H1 (cell line): ENCODE data around the gene PXMP4. TPM values are rescaled to one million over a fixed set of nuclear protein-coding genes. Genes with fewer than 3 reads are reported as not detected.

Experiments used
- CTCF ChIA-PET: fragments of 300-600 bp; sonication (Branson Sonifier 250); formaldehyde crosslinking; loops from one replicate; lab custom pipeline; 2021; ENCODE audit not compliant: partially characterized antibody; lab: Charles Lee
- POLR2A ChIA-PET: fragments of 300-600 bp; sonication (Branson Sonifier 250); formaldehyde crosslinking; loops from one replicate; lab custom pipeline; 2021; ENCODE audit warnings: inconsistent platforms; ENCODE audit not compliant: partially characterized antibody; lab: Charles Lee
- DNase-seq, 2 experiments: peaks; one replicate each; pipeline versions ENCODE4 v3.0.0 to v3.0.0-alpha.2; 2010 to 2022; ENCODE audit warnings: low spot score in 2 of 2, low read depth in 1 of 2, mixed read lengths in 1 of 2
- FAIRE-seq: peaks from 2 replicates; lab custom pipeline; 2011; peaks lifted over from hg19 to GRCh38; lab: Jason Lieb, UNC
- H2AFZ ChIP-seq: 2 replicates; pipeline ENCODE4 v1.8.1; 2012; ENCODE audit warnings: low read length, inconsistent platforms
- H2AK5ac ChIP-seq: 2 replicates; pipeline ENCODE4 v1.6.1; 2013; ENCODE audit warnings: low read depth, low read length
- H2BK120ac ChIP-seq: replicated peaks from 2 replicates; pipeline ENCODE3; 2013; ENCODE audit warnings: low read depth, low read length, inconsistent platforms
- H2BK12ac ChIP-seq: 2 replicates; pipeline ENCODE4 v1.6.1; 2013; ENCODE audit warnings: low read depth, low read length
- H2BK15ac ChIP-seq: 2 replicates; pipeline ENCODE4 v1.6.1; 2013; ENCODE audit warnings: low read length
- H2BK20ac ChIP-seq: 2 replicates; pipeline ENCODE4 v1.6.1; 2013; ENCODE audit warnings: low read length
- H2BK5ac ChIP-seq: 2 replicates; pipeline ENCODE4 v1.6.1; 2013; ENCODE audit warnings: low read depth, low read length
- H3K14ac ChIP-seq: 2 replicates; pipeline ENCODE4 v1.6.1; 2013; ENCODE audit warnings: inconsistent platforms; ENCODE audit not compliant: insufficient read length
- H3K18ac ChIP-seq: 2 replicates; pipeline ENCODE4 v1.6.1; 2013; ENCODE audit warnings: low read length; ENCODE audit errors: extremely low read depth
- H3K23ac ChIP-seq: 2 replicates; pipeline ENCODE4 v1.6.1; 2013; ENCODE audit warnings: inconsistent platforms; ENCODE audit not compliant: insufficient read length
- H3K23me2 ChIP-seq: 2 replicates; pipeline ENCODE4 v1.6.1; 2013; ENCODE audit warnings: low read depth, low read length
- H3K27ac ChIP-seq: 2 replicates; pipeline ENCODE4 v1.6.1; 2011; ENCODE audit warnings: low read depth, low read length, inconsistent platforms
- H3K27me3 ChIP-seq, 4 experiments: replicated peaks in 1 of 4; 1 replicate in 1 of 4; 2 replicates in 3 of 4; pipeline versions ENCODE4 v1.6.1 to v1.8.1; 2011 to 2013; ENCODE audit warnings: low read length in 3 of 4, mild to moderate bottlenecking in 3 of 4, inconsistent platforms in 2 of 4, mixed read lengths in 2 of 4, moderate library complexity in 1 of 4; ENCODE audit not compliant: control insufficient read depth in 3 of 4, insufficient read depth in 3 of 4; ENCODE audit errors: extremely low read depth in 1 of 4
- H3K36me3 ChIP-seq, 4 experiments: 2 replicates each; pipeline versions ENCODE4 v1.6.1 to v1.8.1; 2011 to 2013; ENCODE audit warnings: mild to moderate bottlenecking in 4 of 4, low read length in 3 of 4, moderate library complexity in 2 of 4, control low read depth in 1 of 4, inconsistent platforms in 1 of 4; ENCODE audit not compliant: insufficient read depth in 4 of 4, control insufficient read depth in 2 of 4
- H3K4ac ChIP-seq: replicated peaks from 2 replicates; pipeline ENCODE3; 2013; ENCODE audit warnings: low read length, low read depth, mixed read lengths, inconsistent platforms; ENCODE audit not compliant: insufficient read length
- H3K4me1 ChIP-seq, 4 experiments: replicated peaks in 1 of 4; 1 replicate in 1 of 4; 2 replicates in 3 of 4; pipeline versions ENCODE4 v1.6.1 to v1.8.1; 2011 to 2013; ENCODE audit warnings: low read length in 3 of 4, inconsistent platforms in 2 of 4, mixed read lengths in 1 of 4; ENCODE audit not compliant: insufficient read depth in 4 of 4, control insufficient read depth in 3 of 4
- H3K4me2 ChIP-seq, 2 experiments: 2 replicates each; pipeline versions ENCODE4 v1.6.1 to v1.8.1; 2011 to 2013; ENCODE audit warnings: low read depth in 2 of 2, low read length in 2 of 2, control low read depth in 1 of 2, inconsistent platforms in 1 of 2, mild to moderate bottlenecking in 1 of 2; ENCODE audit not compliant: insufficient read depth in 1 of 2
- H3K4me3 ChIP-seq, 4 experiments: fragments of 200-600, 300-600 bp in 1 of 4; sonication (generic), shearing (Covaris generic), sonication (Bioruptor Twin) in 1 of 4; 2 replicates each; pipeline versions ENCODE4 v1.5.1 to v1.8.1; 2011 to 2016; ENCODE audit warnings: low read length in 4 of 4, low read depth in 3 of 4, control low read depth in 2 of 4, inconsistent platforms in 2 of 4, mild to moderate bottlenecking in 2 of 4, mixed read lengths in 1 of 4, moderate library complexity in 1 of 4; ENCODE audit not compliant: insufficient read depth in 2 of 4; ENCODE audit errors: extremely low read depth in 1 of 4
- H3K56ac ChIP-seq: replicated peaks from 2 replicates; pipeline ENCODE3; 2013; ENCODE audit warnings: low read depth, mild to moderate bottlenecking, mixed read lengths, low read length, inconsistent platforms; ENCODE audit not compliant: insufficient read length
- H3K79me1 ChIP-seq: 2 replicates; pipeline ENCODE4 v1.6.1; 2013; ENCODE audit warnings: low read depth, low read length, control low read depth
- H3K79me2 ChIP-seq, 2 experiments: 2 replicates each; pipeline versions ENCODE4 v1.6.1 to v1.8.1; 2012 to 2013; ENCODE audit warnings: low read length in 2 of 2, mild to moderate bottlenecking in 2 of 2, inconsistent platforms in 1 of 2; ENCODE audit not compliant: insufficient read depth in 2 of 2, control insufficient read depth in 1 of 2
- H3K9ac ChIP-seq, 4 experiments: replicated peaks in 1 of 4; 1 replicate in 1 of 4; 2 replicates in 3 of 4; pipeline versions ENCODE4 v1.6.1 to v1.8.1; 2011 to 2013; ENCODE audit warnings: low read depth in 3 of 4, low read length in 3 of 4, control low read depth in 2 of 4, mild to moderate bottlenecking in 2 of 4, moderate library complexity in 2 of 4, inconsistent platforms in 1 of 4; ENCODE audit errors: extremely low read depth in 1 of 4
- H3K9me3 ChIP-seq, 2 experiments: 2 replicates each; pipeline versions ENCODE4 v1.6.1 to v1.8.1; 2012 to 2013; ENCODE audit warnings: mild to moderate bottlenecking in 2 of 2, moderate library complexity in 2 of 2, control low read depth in 1 of 2, inconsistent platforms in 1 of 2, low read depth in 1 of 2, low read length in 1 of 2, mixed read lengths in 1 of 2; ENCODE audit not compliant: insufficient read depth in 2 of 2
- H4K20me1 ChIP-seq, 2 experiments: replicated peaks in 1 of 2; 2 replicates each; pipeline versions ENCODE3 to v1.8.1; 2011 to 2013; ENCODE audit warnings: inconsistent platforms in 2 of 2, low read length in 2 of 2, mild to moderate bottlenecking in 1 of 2; ENCODE audit not compliant: insufficient read depth in 2 of 2, control insufficient read depth in 1 of 2
- H4K5ac ChIP-seq: 2 replicates; pipeline ENCODE4 v1.6.1; 2013; ENCODE audit warnings: low read length, low read depth, mixed read lengths, inconsistent platforms; ENCODE audit not compliant: insufficient read length
- H4K8ac ChIP-seq: 2 replicates; pipeline ENCODE4 v1.8.0; 2013; ENCODE audit warnings: mild to moderate bottlenecking, moderate library complexity, low read length, inconsistent platforms; ENCODE audit not compliant: insufficient read depth; ENCODE audit errors: extremely low read depth
- H4K91ac ChIP-seq: replicated peaks from 2 replicates; pipeline ENCODE3; 2013; ENCODE audit warnings: low read length, mixed read lengths, inconsistent platforms; ENCODE audit not compliant: insufficient read length
- ATF2 ChIP-seq: IDR thresholded peaks from 2 replicates; pipeline ENCODE4 v1.6.1; 2012; ENCODE audit warnings: low read length, inconsistent platforms
- BACH1 ChIP-seq: IDR thresholded peaks from 2 replicates; pipeline ENCODE4 v1.6.1; 2012; ENCODE audit warnings: low read length, improper control_type of control experiment
- CEBPB ChIP-seq: IDR thresholded peaks from 2 replicates; pipeline ENCODE4 v1.6.1; 2012; ENCODE audit warnings: low read depth, low read length
- CREB1 ChIP-seq: IDR thresholded peaks from 2 replicates; pipeline ENCODE4 v1.6.1; 2012; ENCODE audit warnings: inconsistent platforms
- EZH2 ChIP-seq: fragments of 200-600 bp; sonication (generic); IDR thresholded peaks from 2 replicates; pipeline ENCODE4 v1.7.1; 2012; ENCODE audit warnings: low read depth, mild to moderate bottlenecking, moderate library complexity, low read length, inconsistent platforms; ENCODE audit not compliant: severe bottlenecking
- NANOG ChIP-seq: IDR thresholded peaks from 2 replicates; pipeline ENCODE4 v1.6.1; 2011; ENCODE audit warnings: low read length, low read depth, mild to moderate bottlenecking, inconsistent platforms; ENCODE audit not compliant: insufficient read depth, poor library complexity, severe bottlenecking
- SP2 ChIP-seq: IDR thresholded peaks from 2 replicates; pipeline ENCODE4 v1.6.1; 2012; ENCODE audit warnings: mild to moderate bottlenecking, low read length, inconsistent platforms
- WGBS, 2 experiments: shearing (Covaris generic) in 1 of 2; methylation state at CpG; one replicate each; pipeline versions ENCODE4 v1.1.6 to v1.1.7; 2013 to 2015; ENCODE audit warnings: low lambda C conversion rate in 2 of 2, mixed read lengths in 2 of 2, inconsistent platforms in 1 of 2, low coverage in 1 of 2, missing lambda C conversion rate in 1 of 2; ENCODE audit not compliant: insufficient replicate concordance in 2 of 2, insufficient coverage in 1 of 2, insufficient read length in 1 of 2; ENCODE audit errors: extremely low coverage in 1 of 2, missing lambda C conversion rate in 1 of 2; 5-methylcytosine and 5-hydroxymethylcytosine counted together
- polyA plus RNA-seq, 7 experiments: library from polyadenylated mRNA; depleted of rRNA in 3 of 7; stranded (reverse) in 5 of 7; unstranded in 2 of 7; fragments of >200 nt in 5 of 7; fragments of 200-250 nt in 2 of 7; gene quantifications; 1 replicate in 5 of 7; 2 replicates in 1 of 7; 4 replicates in 1 of 7; pipeline versions ENCODE4 v1.2.1 to v1.2.3, GENCODE V29; 2011 to 2013; ENCODE audit warnings: missing spikeins in 2 of 7, mixed read lengths in 2 of 7
- total RNA-seq: library from RNA; stranded (reverse); fragmentation: NEBNext Ultra II Directional; extraction: Animal tissue kit (Norgen Biotek cat#: 25700); gene quantifications from 2 replicates; pipeline ENCODE4 v1.2.1, GENCODE V29; 2021

The PXMP4 gene
- total and polyA plus RNA-seq, 2 of the 8 experiments (the other 6 are each of a cell fraction or from before 2014, with no cell fraction given), result 3.3 to 3.4 TPM

- H3K23me2 ChIP-seq, result peaks cover 27% of the 10 kb centered on the region
- H3K14ac ChIP-seq, result no peak overlapping the region
- no peak overlapping the region; the same call in 1 of the 2 replicates for H4K8ac ChIP-seq
- H2BK12ac ChIP-seq, result no peak overlapping the region
- H3K4me1 ChIP-seq, result peaks cover 0 to 26% (median 15%) of the 10 kb centered on the region in 4 experiments; a peak in 5 of 7 replicates
- FAIRE-seq, result no peak
- no peaks in the 10 kb centered on the region; the same call in 1 of the 2 replicates for H3K79me1 ChIP-seq
- no peak overlapping the region for H4K5ac ChIP-seq
- TF ChIP-seq ATF2 (no peak), BACH1 (no peak), NANOG (no peak), CREB1 (no peak), SP2 (no peak), EZH2 (no peak), CEBPB (no peak)
- H3K18ac ChIP-seq, result no peak overlapping the region
- CTCF ChIA-PET, result interaction anchor here (0.6 to 4.3 kb wide), 7 partner anchors 8 to 1654 kb away, joined by 3 to 38 read pairs (median 5); partner anchors contain the start of gene CDK5RAP1
- H3K23ac ChIP-seq, result no peak overlapping the region
- H3K56ac ChIP-seq, result no peak overlapping the region
- H2BK15ac ChIP-seq, result no peak overlapping the region
- 95% methylated on average over 13 of the region's 13 CpGs; no CpG with 5 or more reads in 1 of the 2 experiments for WGBS, 2 experiments
- peaks cover 0 to 5% of the 10 kb centered on the region in 2 experiments; a peak in 1 of 4 replicates for H3K9me3 ChIP-seq
- no peak overlapping the region for H2AFZ ChIP-seq
- no peak overlapping the region for H3K4ac ChIP-seq
- peaks cover 2 to 10% (median 6%) of the 10 kb centered on the region in 4 experiments; a peak in 4 of 8 replicates for H3K36me3 ChIP-seq
- no peak overlapping the region for H4K91ac ChIP-seq
- peaks cover 0 to 15% of the 10 kb centered on the region in 2 experiments for H4K20me1 ChIP-seq
- H3K4me3 ChIP-seq, result no peak overlapping the region
- H2BK20ac ChIP-seq, result no peak overlapping the region
- no peak overlapping the region for H3K9ac ChIP-seq
- no peak for DNase-seq
- no peak overlapping the region for H3K4me2 ChIP-seq
- no peaks in the 10 kb centered on the region for H3K79me2 ChIP-seq
- H2BK120ac ChIP-seq, result no peak overlapping the region
- H2BK5ac ChIP-seq, result no peak overlapping the region
- no peak overlapping the region for H2AK5ac ChIP-seq
- peaks cover 0 to 10% (median 3%) of the 10 kb centered on the region in 4 experiments; a peak in 3 of 7 replicates for H3K27me3 ChIP-seq
- no peak overlapping the region for H3K27ac ChIP-seq
- POLR2A ChIA-PET, result interaction anchor here (0.6 to 17.9 kb wide), 3 partner anchors 9 to 254 kb away, joined by 3 to 245 read pairs (median 3); partner anchors contain the start of gene NECAB3
Measured at GRCh38 chr20:33669873-33670640, 50.1 kb downstream of the PXMP4 start.
